ENCODE data around the gene DSEL. TPM values are rescaled to one million over a fixed set of nuclear protein-coding genes. Genes with fewer than 3 reads are reported as not detected.

Gene DSEL
- total RNA-seq, 4 donors from 2014 or later: 2.9 to 6.3 (median 4.9) TPM

GRCh38 chr18:67518566-67518965, 2.0 kb upstream of the DSEL start:
- H3K4me3 ChIP-seq (ENCODE audit: low read depth, poor library complexity, severe bottlenecking): no peak overlapping the region
- TF ChIP-seq CTCF (IDR thresholded peaks at IDR 0.05) (no peak), POLR2A (IDR thresholded peaks at IDR 0.05) (no peak)
- no peak for DNase-seq (ENCODE audit: low spot score in 2 of 2)
- intact Hi-C loops (cut with DNase I; ENCODE audit: low total_unique reads): no loop called here
- WGBS, 2 donors: 80 to 93% methylated on average over 5 of the region's 5 CpGs

- WGBS, 2 donors: 7 to 14% methylated on average over 4 of the region's 4 CpGs
- H3K4me3 ChIP-seq (ENCODE audit: low read depth, poor library complexity, severe bottlenecking): no peak overlapping the region
- TF ChIP-seq POLR2A (IDR thresholded peaks at IDR 0.05) (no peak), CTCF (IDR thresholded peaks at IDR 0.05) (no peak)
- intact Hi-C loops (cut with DNase I; ENCODE audit: low total_unique reads): no loop called here
- DNase-seq (ENCODE audit: low spot score in 2 of 2): peak; percentile 21 to 85
Measured at GRCh38 chr18:67517444-67517765, 885 bp upstream of the DSEL start.

- WGBS, 2 donors: 0 to 3% methylated on average over 34 of the region's 53 CpGs
- peak; percentile 77 to 96 for DNase-seq (ENCODE audit: low spot score in 2 of 2)
- intact Hi-C loops (cut with DNase I; ENCODE audit: low total_unique reads): no loop called here
- peak overlapping the region; percentile 87 for H3K4me3 ChIP-seq (ENCODE audit: low read depth, poor library complexity, severe bottlenecking)
- TF ChIP-seq CTCF (IDR thresholded peaks at IDR 0.05) (peak in 1 of 3 donors; percentile 55), POLR2A (IDR thresholded peaks at IDR 0.05) (no peak)
Measured at GRCh38 chr18:67515942-67516538, 480 bp downstream of the DSEL start.

- TF ChIP-seq CTCF (IDR thresholded peaks at IDR 0.05) (no peak), POLR2A (IDR thresholded peaks at IDR 0.05) (no peak)
- no peak for DNase-seq (ENCODE audit: low spot score in 2 of 2)
- WGBS, 2 donors: 60 to 64% methylated on average over 6 of the region's 6 CpGs
- no peak overlapping the region for H3K4me3 ChIP-seq (ENCODE audit: low read depth, poor library complexity, severe bottlenecking)
- intact Hi-C loops (cut with DNase I; ENCODE audit: low total_unique reads): no loop called here
Measured at GRCh38 chr18:67514901-67515540, 1.5 kb downstream of the DSEL start.

- DNase-seq (ENCODE audit: low spot score in 2 of 2): no peak
- TF ChIP-seq CTCF (IDR thresholded peaks at IDR 0.05) (no peak), POLR2A (IDR thresholded peaks at IDR 0.05) (no peak)
- 72 to 73% methylated on average over 3 of the region's 3 CpGs for WGBS, 2 donors
- H3K4me3 ChIP-seq (ENCODE audit: low read depth, poor library complexity, severe bottlenecking): no peak overlapping the region
- intact Hi-C loops (cut with DNase I; ENCODE audit: low total_unique reads): no loop called here
Measured at GRCh38 chr18:67514465-67514864, 2.1 kb downstream of the DSEL start.

GRCh38 chr18:67513280-67513679, 3.2 kb downstream of the DSEL start:
- no peak overlapping the region for H3K4me3 ChIP-seq (ENCODE audit: low read depth, poor library complexity, severe bottlenecking)
- WGBS, 2 donors: 78 to 90% methylated on average over 3 of the region's 3 CpGs
- TF ChIP-seq POLR2A (IDR thresholded peaks at IDR 0.05): no peak
- TF ChIP-seq CTCF (IDR thresholded peaks at IDR 0.05): no peak
- intact Hi-C loops (cut with DNase I; ENCODE audit: low total_unique reads): no loop called here
- no peak for DNase-seq (ENCODE audit: low spot score in 2 of 2)
